ENCODE data around the gene SEZ6L2. TPM values are rescaled to one million over a fixed set of nuclear protein-coding genes. Genes with fewer than 3 reads are reported as not detected.

Gene SEZ6L2
- total RNA-seq, 1 experiment from 2014 or later, result 46.5 TPM

DNA sequence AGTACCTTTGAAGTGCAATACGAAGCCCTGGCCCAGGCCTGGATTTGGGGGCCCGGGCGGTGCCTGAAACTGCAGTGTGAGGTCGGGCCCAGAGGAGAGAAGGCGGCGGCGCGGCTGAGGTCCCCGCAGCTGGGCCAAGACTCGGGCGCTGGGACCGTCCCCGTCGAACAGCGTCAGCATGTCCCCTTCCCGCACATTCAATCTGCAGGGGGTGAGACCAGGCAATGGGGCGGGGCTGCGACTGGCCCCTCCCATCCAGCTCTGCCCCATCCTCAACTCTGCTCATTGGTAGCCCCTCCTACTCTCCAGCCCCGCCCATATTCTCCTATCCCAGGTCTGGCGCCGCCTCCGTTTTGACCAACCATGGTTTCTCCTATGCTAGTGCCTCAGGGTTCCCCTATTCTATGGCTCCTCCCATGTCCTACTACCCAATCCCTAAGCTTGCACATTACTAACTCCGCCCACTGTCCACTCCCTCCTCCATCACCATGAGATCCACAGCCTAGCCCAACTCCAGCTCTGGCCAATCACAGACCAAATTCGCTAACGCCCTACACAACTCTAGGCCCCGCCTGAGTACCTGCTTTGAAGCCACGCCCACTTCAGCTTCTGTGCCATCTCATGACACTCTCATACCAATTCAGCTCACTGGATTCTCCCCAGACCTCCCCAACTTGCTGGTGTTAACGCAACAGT lies 21.9 kb downstream of the SEZ6L2 start:
- no TSS peak for BruUV-seq (replicated peaks)
- Histone ChIP-seq H3K4me3 (no peak overlapping the region), H3K27me3 (ENCODE audit: insufficient read depth, low read depth) (no peaks in the 10 kb centered on the region), H3K4me1 (replicated peaks; ENCODE audit: insufficient read depth) (no peaks in the 10 kb centered on the region), H4K20me1 (ENCODE audit: insufficient read depth) (no peaks in the 10 kb centered on the region), H3F3A (ENCODE audit: insufficient read depth, low read depth) (peaks cover 13% of the 10 kb centered on the region; the same call in 1 of the 2 replicates), H2AFZ (no peak overlapping the region), H3K9me3 (ENCODE audit: insufficient read depth, low read depth) (no peaks in the 10 kb centered on the region), H3K4me2 (no peak overlapping the region), H3K27ac (no peak overlapping the region), H3K79me2 (ENCODE audit: low read depth) (no peaks in the 10 kb centered on the region), H3K36me3 (ENCODE audit: low read depth) (no peaks in the 10 kb centered on the region), H3K9me2 (ENCODE audit: insufficient read depth) (no peaks in the 10 kb centered on the region)
- peak in 1 of 2 experiments; percentile 51 for DNase-seq
- intact Hi-C loops (cut with micrococcal nuclease; ENCODE audit: unreplicated experiment), result no loop called here
- ChIA-PET POLR2A (ENCODE audit: unreplicated experiment) (interaction anchor here (0.6 kb wide), 1 partner anchor 881 kb away, joined by 27 read pairs; no protein-coding TSS in a partner anchor), CTCF (interaction anchor here (0.5 to 1.0 kb wide), 2 partner anchors 136 to 177 kb away, joined by 3 to 5 read pairs; no protein-coding TSS in a partner anchor)
- TF ChIP-seq EZH2 (IDR thresholded peaks at IDR 0.05; ENCODE audit: low read depth), result no peak
- TF ChIP-seq, protein P1, sequence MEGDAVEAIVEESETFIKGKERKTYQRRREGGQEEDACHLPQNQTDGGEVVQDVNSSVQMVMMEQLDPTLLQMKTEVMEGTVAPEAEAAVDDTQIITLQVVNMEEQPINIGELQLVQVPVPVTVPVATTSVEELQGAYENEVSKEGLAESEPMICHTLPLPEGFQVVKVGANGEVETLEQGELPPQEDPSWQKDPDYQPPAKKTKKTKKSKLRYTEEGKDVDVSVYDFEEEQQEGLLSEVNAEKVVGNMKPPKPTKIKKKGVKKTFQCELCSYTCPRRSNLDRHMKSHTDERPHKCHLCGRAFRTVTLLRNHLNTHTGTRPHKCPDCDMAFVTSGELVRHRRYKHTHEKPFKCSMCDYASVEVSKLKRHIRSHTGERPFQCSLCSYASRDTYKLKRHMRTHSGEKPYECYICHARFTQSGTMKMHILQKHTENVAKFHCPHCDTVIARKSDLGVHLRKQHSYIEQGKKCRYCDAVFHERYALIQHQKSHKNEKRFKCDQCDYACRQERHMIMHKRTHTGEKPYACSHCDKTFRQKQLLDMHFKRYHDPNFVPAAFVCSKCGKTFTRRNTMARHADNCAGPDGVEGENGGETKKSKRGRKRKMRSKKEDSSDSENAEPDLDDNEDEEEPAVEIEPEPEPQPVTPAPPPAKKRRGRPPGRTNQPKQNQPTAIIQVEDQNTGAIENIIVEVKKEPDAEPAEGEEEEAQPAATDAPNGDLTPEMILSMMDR (conservative IDR thresholded peaks at IDR 0.05), result no peak

DNA sequence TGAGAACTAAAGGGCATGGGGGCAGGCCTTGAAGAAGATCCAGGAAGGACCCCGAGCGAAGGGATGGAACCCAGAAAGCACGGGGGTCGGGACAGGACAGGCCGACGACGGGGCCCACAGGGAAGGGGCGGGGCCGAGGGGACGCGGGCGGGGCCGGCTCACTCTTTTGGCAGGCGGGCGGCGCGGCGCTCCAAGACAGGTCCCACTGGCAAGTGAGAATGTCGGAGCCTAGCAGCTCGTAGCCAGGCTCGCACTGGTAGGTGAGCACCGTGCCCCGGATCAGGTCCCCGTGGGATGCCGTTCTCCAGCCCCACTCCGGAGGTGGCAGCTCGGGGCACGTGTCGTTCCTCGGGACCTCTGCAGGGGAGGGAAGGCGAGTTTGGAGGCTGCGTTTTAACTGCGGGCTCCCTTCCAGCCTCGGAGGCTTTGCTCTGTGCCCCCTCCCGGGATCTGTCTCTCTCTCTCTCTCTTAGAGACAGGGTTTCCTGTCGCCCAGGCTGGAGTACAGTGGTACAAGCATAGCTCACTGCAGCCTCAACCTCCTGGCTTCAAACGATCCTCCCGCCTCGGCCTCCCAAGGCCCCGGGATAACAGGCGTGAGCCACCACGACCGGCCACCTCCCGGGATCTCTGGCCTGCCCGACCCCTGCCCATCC lies 22.6 kb downstream of the SEZ6L2 start:
- Histone ChIP-seq H3K4me3 (no peak overlapping the region), H3K4me2 (no peak overlapping the region), H3K79me2 (ENCODE audit: low read depth) (no peaks in the 10 kb centered on the region), H3F3A (ENCODE audit: insufficient read depth, low read depth) (peaks cover 13% of the 10 kb centered on the region; the same call in 1 of the 2 replicates), H2AFZ (no peak overlapping the region), H3K36me3 (ENCODE audit: low read depth) (no peaks in the 10 kb centered on the region), H3K27me3 (ENCODE audit: insufficient read depth, low read depth) (no peaks in the 10 kb centered on the region), H4K20me1 (ENCODE audit: insufficient read depth) (no peaks in the 10 kb centered on the region), H3K9me2 (ENCODE audit: insufficient read depth) (no peaks in the 10 kb centered on the region), H3K27ac (no peak overlapping the region), H3K9me3 (ENCODE audit: insufficient read depth, low read depth) (no peaks in the 10 kb centered on the region), H3K4me1 (replicated peaks; ENCODE audit: insufficient read depth) (no peaks in the 10 kb centered on the region)
- no peak for DNase-seq
- no TSS peak for BruUV-seq (replicated peaks)
- TF ChIP-seq, protein P1 (conservative IDR thresholded peaks at IDR 0.05), result no peak
- TF ChIP-seq EZH2 (IDR thresholded peaks at IDR 0.05; ENCODE audit: low read depth), result no peak
- intact Hi-C loops (cut with micrococcal nuclease; ENCODE audit: unreplicated experiment), result no loop called here
- ChIA-PET POLR2A (ENCODE audit: unreplicated experiment) (no interaction called here), CTCF (no interaction called here)

DNA sequence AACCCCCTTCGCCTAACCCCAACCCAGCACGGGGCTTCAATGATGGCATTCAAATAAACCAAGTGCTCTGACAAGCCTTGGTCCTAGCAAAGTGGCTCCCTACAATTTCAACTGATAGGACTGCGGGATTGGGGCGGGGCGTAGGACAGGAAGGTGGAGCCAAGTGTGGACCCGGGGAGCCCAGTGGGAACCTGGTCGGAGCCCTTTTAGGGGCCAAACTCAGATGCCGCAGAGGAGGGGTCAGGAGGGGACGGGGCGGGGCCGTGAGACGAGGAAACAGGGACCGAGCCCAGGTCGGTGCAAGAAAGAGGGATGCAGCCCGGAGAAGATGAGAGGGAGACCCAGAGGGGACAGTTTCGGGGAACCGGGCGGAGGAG lies 23.1 kb downstream of the SEZ6L2 start:
- Histone ChIP-seq H3F3A (ENCODE audit: insufficient read depth, low read depth) (peaks cover 13% of the 10 kb centered on the region; the same call in 1 of the 2 replicates), H3K9me2 (ENCODE audit: insufficient read depth) (no peaks in the 10 kb centered on the region), H2AFZ (no peak overlapping the region), H4K20me1 (ENCODE audit: insufficient read depth) (no peaks in the 10 kb centered on the region), H3K36me3 (ENCODE audit: low read depth) (no peaks in the 10 kb centered on the region), H3K9me3 (ENCODE audit: insufficient read depth, low read depth) (no peaks in the 10 kb centered on the region), H3K27ac (no peak overlapping the region), H3K4me2 (no peak overlapping the region), H3K4me1 (replicated peaks; ENCODE audit: insufficient read depth) (no peaks in the 10 kb centered on the region), H3K27me3 (ENCODE audit: insufficient read depth, low read depth) (no peaks in the 10 kb centered on the region), H3K4me3 (no peak overlapping the region), H3K79me2 (ENCODE audit: low read depth) (no peaks in the 10 kb centered on the region)
- BruUV-seq (replicated peaks), result no TSS peak
- CTCF ChIA-PET, result no interaction called here
- POLR2A ChIA-PET (ENCODE audit: unreplicated experiment), result no interaction called here
- no peak for DNase-seq
- TF ChIP-seq, protein P1 (conservative IDR thresholded peaks at IDR 0.05), result no peak
- no peak for TF ChIP-seq EZH2 (IDR thresholded peaks at IDR 0.05; ENCODE audit: low read depth)
- intact Hi-C loops (cut with micrococcal nuclease; ENCODE audit: unreplicated experiment), result no loop called here

All from PC-9 (cell line).